Suprapubic skin (tissue), 3 donors: ENCODE measurements around the gene PRRT4.

Experiments
- EP300 ChIP-seq: sonication (generic); formaldehyde crosslinking; IDR thresholded peaks from one replicate; pipeline ENCODE4 v1.6.1; 2017; ENCODE audit warnings: antibody characterized with exemption
- TF ChIP-seq, protein P1 (sequence below), 2 donors: fragments of 200-600 bp in 1 of 2; fragments of 450-650 bp in 1 of 2; sonication (generic) in 1 of 2; IDR thresholded peaks; one replicate each; pipeline ENCODE4 v1.5.1; 2016 to 2019; ENCODE audit warnings: antibody characterized with exemption in 2 of 2, mild to moderate bottlenecking in 1 of 2, moderate library complexity in 1 of 2

DNA sequence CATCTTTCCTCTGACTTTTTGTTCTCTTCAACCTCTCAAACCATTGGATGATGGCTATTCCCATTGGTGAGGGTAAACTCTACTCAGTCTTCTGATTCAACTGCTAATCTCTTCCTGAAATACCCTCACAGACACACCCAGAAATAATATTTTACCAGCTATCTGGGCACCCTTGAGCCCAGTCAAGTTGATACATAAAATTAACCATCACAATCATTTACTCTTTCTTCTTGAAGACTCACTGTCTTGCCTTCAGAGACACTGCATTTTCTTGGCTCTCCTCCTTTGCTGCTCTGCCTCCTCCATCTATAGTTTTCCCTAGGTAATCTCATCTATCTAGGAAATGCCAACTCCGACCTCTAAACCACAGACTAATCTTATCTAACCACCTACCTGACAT is 12.6 kb upstream of the PRRT4 start:
- no peak for TF ChIP-seq EP300
- TF ChIP-seq, protein P1, sequence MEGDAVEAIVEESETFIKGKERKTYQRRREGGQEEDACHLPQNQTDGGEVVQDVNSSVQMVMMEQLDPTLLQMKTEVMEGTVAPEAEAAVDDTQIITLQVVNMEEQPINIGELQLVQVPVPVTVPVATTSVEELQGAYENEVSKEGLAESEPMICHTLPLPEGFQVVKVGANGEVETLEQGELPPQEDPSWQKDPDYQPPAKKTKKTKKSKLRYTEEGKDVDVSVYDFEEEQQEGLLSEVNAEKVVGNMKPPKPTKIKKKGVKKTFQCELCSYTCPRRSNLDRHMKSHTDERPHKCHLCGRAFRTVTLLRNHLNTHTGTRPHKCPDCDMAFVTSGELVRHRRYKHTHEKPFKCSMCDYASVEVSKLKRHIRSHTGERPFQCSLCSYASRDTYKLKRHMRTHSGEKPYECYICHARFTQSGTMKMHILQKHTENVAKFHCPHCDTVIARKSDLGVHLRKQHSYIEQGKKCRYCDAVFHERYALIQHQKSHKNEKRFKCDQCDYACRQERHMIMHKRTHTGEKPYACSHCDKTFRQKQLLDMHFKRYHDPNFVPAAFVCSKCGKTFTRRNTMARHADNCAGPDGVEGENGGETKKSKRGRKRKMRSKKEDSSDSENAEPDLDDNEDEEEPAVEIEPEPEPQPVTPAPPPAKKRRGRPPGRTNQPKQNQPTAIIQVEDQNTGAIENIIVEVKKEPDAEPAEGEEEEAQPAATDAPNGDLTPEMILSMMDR (IDR thresholded peaks at IDR 0.05), result no peak
